AG20443 (cell line): ENCODE results near the gene LYRM4.

Experiments
- DNase-seq: peaks from one replicate; pipeline ENCODE4 v3.0.0; 2012; ENCODE audit warnings: low spot score, mixed read lengths

The LYRM4 gene

GRCh38 chr6:5174756-5175549, 85.8 kb downstream of the LYRM4 start:
- DNase-seq: no peak

- no peak for DNase-seq
Measured at GRCh38 chr6:5174244-5174643, 86.5 kb downstream of the LYRM4 start.

GRCh38 chr6:5173810-5174209, 86.9 kb downstream of the LYRM4 start:
- no peak for DNase-seq

DNA sequence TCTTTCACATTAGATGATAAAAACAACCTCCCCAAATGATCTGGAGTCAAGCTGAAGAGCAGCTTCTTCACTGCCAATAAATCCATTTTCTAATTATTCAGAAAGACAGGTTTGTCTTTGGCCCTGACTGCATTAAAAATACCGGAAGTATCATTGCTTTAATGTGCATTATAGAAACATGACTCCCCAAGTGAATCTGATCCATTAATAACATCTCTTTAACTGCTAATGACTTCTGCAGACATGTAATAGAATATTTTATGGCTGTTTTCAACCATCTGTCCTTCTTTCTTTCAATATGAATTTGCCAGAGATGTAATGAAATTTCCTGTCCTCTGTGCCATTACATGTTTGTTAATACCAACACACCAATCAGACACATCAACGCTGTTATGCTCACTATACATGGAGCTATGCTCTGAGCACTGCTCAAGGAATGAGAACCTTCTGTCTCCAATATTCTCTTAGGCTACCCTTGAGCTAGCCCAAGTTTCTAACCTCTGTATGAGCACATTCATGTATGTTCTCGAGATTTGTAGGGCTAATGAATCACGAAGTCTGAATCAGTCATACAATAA, 87.8 kb downstream of the LYRM4 start:
- no peak for DNase-seq

GRCh38 chr6:5172041-5172653, 88.6 kb downstream of the LYRM4 start:
- no peak for DNase-seq

DNA sequence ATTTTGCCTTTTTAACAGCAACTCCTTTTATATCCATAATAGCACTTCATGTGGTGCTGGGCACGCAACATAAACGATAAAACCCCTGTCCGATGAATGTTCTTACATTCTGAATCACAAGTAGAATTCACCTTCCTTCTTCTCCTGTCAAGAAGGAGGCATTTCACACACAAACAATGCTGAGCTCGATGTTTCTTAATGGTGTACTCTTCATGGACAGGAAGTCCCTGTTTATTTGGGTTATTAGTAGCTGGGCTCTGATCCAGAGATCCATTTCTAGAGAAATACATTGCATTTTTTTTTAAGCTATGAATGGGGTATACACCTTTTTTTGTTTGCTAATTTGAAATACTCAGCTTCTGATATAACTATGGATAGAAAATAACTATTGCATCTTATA, 93.2 kb downstream of the LYRM4 start:
- no peak for DNase-seq

DNA sequence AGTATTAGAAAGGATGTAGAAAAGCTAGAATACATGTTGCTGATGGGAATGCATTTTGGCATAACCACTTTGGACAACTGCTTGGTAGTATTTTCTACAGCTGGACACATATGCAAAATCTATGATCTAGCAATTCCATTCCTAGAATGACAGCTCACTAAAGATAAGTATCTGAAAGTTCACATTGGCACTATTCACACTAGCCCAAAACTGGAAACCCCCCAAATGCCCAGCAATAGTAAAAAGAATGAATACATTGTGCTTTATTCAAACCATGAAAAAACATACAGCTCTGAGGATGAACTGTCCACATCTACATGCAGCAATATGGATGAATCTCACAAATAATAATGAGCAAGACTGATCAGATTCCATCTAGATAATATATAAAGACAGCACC, 96.7 kb downstream of the LYRM4 start:
- DNase-seq: no peak

DNA sequence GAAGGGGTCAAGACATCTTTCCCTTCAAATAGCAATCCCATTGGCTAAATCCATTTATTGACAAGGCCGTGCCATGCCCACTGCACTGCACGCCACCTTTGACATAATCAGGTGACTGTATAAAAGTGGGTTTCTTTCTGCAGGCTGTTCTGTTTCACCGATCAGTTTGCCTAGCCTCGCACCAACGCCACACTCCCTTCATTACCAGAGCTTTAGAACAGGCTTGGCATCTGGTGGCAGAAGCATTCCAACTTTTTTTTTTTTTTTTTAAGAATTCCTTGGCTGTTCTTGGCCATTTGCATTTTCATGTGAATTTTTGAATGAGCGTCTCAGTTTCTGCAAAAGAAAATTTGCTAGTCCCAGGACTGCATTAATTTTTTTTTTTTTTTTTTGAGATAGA, 97.5 kb downstream of the LYRM4 start:
- DNase-seq: no peak

DNA sequence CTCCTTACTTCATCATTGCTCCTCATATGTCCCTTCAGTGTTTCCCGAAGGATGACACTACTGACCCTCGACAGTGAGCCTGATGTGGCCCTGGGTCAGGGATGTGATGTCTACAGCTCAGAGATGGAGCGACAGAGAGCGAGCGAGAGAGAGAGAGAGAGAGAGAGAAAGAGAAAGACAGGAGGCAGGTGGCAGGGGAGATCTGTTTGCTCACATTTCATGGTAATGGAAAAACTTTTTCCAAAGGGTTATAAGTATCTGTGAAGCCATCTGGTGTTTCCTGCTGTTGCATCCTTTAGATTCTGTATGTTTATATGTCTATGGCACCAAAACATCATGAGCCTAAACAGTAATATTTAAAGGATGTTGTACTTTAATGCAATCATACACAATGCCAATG, 98.4 kb downstream of the LYRM4 start:
- no peak for DNase-seq

- DNase-seq: no peak
Measured at GRCh38 chr6:5160206-5160605, 100.5 kb downstream of the LYRM4 start.

DNA sequence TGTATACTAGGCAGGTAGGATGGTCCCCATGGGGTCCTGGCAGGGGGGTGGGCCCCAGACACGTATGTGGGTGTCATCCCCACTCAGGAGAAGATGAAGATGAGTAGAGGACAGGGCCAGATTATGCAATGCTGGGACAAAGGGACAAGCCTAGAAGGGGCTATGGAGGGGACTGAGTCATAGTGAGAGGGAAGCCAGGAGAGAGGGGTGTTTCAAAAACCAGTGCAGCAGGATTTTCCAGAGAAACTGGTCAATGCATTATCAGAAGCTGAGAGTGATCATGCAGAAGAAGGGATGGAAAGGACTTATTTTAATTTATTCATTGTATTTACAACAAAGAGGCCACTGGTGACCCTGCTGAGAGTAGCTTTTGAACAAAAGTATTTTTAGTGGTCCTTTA, 101.6 kb downstream of the LYRM4 start:
- no peak for DNase-seq

GRCh38 chr6:5158180-5158579, 102.6 kb downstream of the LYRM4 start:
- DNase-seq: no peak

DNA sequence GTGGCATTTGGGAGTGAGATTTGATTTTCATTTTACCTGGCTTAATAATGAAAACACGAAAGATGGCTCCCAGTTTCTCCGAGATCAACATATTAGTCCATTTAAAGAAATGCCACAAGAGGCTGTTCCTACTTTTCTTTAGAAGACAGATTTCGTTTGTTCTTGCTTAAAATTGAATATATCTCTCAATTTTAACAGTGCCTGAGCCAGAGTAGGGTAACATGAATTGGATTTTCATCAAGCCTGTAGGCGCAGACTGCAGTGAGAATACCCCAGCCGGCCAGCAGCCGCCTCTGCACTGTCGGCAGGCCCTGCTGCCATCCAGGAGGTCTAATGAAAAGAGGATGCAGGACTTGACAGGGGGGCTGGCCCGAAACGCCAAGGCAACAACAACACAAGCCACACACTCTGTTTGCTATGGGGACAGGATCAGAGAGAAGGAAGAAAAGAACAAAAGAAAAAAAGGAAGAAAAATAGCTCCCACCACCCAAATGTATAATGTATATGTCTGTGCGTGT, 103.1 kb downstream of the LYRM4 start:
- no peak for DNase-seq

- DNase-seq: no peak
Measured at GRCh38 chr6:5156627-5157026, 104.1 kb downstream of the LYRM4 start.

DNA sequence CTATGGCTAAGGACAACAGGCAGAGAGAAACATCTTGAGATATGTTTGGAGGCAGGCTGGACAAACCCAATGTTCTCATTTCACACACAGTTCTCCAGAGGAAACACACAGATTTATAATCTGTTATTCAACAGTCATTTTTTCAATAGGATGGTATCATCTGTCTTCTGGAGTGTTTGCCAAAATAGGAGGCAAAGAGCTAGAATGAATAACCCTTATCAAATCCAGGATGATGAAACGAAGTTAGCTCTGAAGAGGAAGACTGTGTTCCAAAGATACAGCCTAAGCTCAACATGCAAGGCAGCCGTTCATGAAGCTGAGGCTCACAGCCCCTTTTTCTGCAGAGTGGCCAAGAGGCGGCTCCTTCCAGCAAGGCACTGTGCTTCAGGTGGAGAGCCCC, 104.8 kb downstream of the LYRM4 start:
- no peak for DNase-seq

GRCh38 chr6:5153186-5153585, 107.6 kb downstream of the LYRM4 start:
- DNase-seq: no peak

- peak; percentile 16 for DNase-seq
Measured at GRCh38 chr6:5152460-5152859, 108.3 kb downstream of the LYRM4 start.

DNA sequence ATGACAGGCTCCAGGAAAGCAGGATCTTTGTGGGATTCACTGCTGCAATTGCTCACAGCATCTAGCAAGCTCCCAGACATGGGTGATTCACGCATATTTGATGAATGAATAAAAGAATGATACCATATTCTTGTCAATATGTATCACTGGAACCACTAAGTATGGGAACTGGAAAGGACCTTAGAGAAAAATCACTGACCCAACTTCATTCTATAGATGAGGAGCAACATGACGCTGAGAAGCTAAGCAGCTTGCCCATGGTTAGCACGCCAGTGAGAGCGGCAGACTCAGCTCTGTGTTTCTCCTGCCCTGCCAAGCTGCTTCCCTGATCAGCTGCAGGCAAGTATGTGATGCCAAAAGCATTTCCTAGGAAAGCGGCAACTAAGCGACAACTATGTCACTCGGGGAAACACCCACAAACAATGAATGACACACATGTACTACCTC, 108.8 kb downstream of the LYRM4 start:
- peak; percentile 82 for DNase-seq

DNA sequence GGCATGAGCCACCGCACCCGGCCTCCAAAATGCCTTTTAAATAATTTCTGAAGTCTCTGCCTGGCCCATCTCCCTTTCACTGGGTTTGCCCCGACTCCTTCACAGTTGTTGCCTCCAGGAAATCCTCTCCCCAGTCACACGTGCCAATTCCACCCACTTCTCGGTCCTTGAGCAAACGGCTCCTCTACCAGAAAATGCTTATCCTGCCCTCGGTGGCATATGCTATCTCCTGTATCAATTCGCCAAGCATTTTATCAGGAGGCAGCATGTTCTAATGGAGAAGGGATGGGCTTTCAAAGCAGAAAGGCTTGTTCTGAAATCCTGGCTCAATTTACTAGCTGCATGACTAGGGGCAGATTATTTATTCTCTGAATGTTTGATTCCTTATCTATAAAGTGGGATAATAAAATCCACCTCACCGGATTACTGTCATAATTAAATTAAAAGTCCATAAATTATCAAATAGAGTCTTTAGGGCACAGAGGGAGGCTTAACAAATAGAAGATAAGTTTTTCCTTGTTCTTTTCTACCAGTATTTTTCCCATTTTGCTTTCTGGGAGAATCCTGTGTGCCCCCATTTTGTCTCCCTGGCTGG, 109.3 kb downstream of the LYRM4 start:
- no peak for DNase-seq

DNA sequence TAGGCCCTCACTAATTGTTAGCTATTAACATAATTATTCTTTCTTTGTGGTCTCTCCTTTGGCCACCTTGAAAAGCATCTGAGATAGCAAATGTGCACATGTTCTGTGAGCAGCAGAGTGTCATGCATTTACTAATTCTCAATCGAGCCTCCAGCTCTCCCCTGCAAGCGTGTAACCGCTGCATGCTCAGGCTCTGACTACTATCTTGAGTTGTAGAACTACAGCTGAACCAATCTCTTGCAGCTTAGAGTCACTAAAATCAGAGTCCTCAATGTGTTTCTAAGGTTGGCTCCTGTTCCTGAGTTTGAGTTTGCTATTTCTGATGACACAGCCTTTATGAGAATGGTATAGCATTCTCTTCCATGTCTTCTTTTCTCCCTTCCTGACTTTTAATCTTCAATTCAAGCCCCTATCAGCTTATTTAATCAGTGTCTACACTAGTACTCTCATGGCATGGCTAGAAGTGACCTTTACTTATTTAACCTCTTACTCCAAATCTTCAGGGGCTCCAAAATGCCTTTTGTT, 110.1 kb downstream of the LYRM4 start:
- no peak for DNase-seq

- no peak for DNase-seq
Measured at GRCh38 chr6:5149891-5150290, 110.9 kb downstream of the LYRM4 start.

GRCh38 chr6:5149159-5149704, 111.5 kb downstream of the LYRM4 start:
- DNase-seq: no peak
